Measurements from ENCODE around the gene S100A14. TPM values are rescaled to one million over a fixed set of nuclear protein-coding genes. Genes with fewer than 3 reads are reported as not detected.

S100A14 gene
- total and polyA plus RNA-seq, 2 of the 4 experiments (the other 2 are of a cell fraction): 0.10 TPM; not detected in 1

DNA sequence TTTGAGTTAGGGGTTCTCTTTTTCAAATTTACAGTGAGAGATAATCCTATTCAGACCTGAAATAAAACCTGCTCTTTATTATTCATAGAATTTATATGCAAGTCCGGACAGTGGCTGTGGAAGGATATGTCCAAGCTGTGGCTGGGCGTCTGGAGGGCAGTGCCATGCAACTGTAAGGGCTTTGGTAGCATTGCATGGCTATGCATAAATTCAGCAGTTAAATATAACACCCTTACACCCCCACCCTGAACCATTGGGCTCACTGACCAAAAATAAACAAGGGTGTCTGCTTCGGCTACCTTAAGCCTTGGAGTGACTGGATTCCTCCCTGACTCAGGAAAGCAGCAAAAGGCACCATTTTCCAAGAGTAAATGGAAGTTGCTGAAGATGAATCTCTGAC, 23.2 kb upstream of the S100A14 start:
- BruUV-seq (replicated peaks): no TSS peak
- no CpG with 5 or more reads among the region's 3 CpGs for WGBS, 2 experiments (ENCODE audit: extremely low coverage in 2 of 2, insufficient read length in 1 of 2)
- no peak overlapping the region for H2AK5ac ChIP-seq (ENCODE audit: low read depth, low read length)
- H3K14ac ChIP-seq (replicated peaks; ENCODE audit: low read depth, low read length): no peak overlapping the region
- dilution Hi-C loops (cut with HindIII; ENCODE audit: low sequenced_read_pairs, unreplicated experiment): no loop called here
- DNase-seq: no peak
- POLR2A ChIA-PET (ENCODE audit: unreplicated experiment): no interaction called here
- no peak overlapping the region for H3K56ac ChIP-seq (ENCODE audit: extremely low read depth, insufficient read depth, low read length)
- TF ChIP-seq, protein P1, sequence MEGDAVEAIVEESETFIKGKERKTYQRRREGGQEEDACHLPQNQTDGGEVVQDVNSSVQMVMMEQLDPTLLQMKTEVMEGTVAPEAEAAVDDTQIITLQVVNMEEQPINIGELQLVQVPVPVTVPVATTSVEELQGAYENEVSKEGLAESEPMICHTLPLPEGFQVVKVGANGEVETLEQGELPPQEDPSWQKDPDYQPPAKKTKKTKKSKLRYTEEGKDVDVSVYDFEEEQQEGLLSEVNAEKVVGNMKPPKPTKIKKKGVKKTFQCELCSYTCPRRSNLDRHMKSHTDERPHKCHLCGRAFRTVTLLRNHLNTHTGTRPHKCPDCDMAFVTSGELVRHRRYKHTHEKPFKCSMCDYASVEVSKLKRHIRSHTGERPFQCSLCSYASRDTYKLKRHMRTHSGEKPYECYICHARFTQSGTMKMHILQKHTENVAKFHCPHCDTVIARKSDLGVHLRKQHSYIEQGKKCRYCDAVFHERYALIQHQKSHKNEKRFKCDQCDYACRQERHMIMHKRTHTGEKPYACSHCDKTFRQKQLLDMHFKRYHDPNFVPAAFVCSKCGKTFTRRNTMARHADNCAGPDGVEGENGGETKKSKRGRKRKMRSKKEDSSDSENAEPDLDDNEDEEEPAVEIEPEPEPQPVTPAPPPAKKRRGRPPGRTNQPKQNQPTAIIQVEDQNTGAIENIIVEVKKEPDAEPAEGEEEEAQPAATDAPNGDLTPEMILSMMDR (conservative IDR thresholded peaks at IDR 0.05; ENCODE audit: low read depth, low read length): no peak
- TF ChIP-seq MAZ (IDR thresholded peaks at IDR 0.05; ENCODE audit: borderline replicate concordance, low read depth, low read length): no peak
- TF ChIP-seq MXI1 (IDR thresholded peaks at IDR 0.05; ENCODE audit: borderline replicate concordance, low read depth, low read length): no peak
- peaks cover 56% of the 10 kb centered on the region for H3K36me3 ChIP-seq (ENCODE audit: control insufficient read depth, insufficient read depth, low read length)
- H3K23ac ChIP-seq (ENCODE audit: low read depth, low read length): no peak overlapping the region
- ATAC-seq (ENCODE audit: low read depth): peak; percentile 16; the same call in 1 of the 2 replicates
- in situ Hi-C loops (cut with MboI; ENCODE audit: low sequenced_read_pairs): no loop called here
- no peak overlapping the region for H2AFZ ChIP-seq (replicated peaks; ENCODE audit: low read length, poor library complexity)
- intact Hi-C loops (cut with micrococcal nuclease): no loop called here
- no peak overlapping the region for H4K91ac ChIP-seq (ENCODE audit: insufficient read depth, low read depth, low read length)
- no peak overlapping the region for H2BK15ac ChIP-seq (ENCODE audit: low read depth, low read length)
- H4K5ac ChIP-seq (ENCODE audit: low read depth, low read length): no peak overlapping the region
- no peak overlapping the region for H2AK9ac ChIP-seq (replicated peaks; ENCODE audit: low read depth, low read length, poor library complexity)
- CTCF ChIA-PET: no interaction called here
- no peak overlapping the region; a peak in 1 of 4 replicates for H4K8ac ChIP-seq (ENCODE audit: low read depth in 2 of 2, low read length in 2 of 2)
- H3K4ac ChIP-seq (ENCODE audit: low read depth, low read length): no peak overlapping the region
- H2BK20ac ChIP-seq (ENCODE audit: low read depth, low read length): no peak overlapping the region
- H3K9me1 ChIP-seq (ENCODE audit: insufficient read depth, low read length): 0 out of 2 replicates have a peak, but pooled peaks cover 5% of the 10 kb centered on the region
- no peak overlapping the region for H3K4me3 ChIP-seq (ENCODE audit: insufficient read depth, low read depth, low read length)
- H2BK5ac ChIP-seq (ENCODE audit: low read depth, low read length, poor library complexity, severe bottlenecking): no peak overlapping the region
- no peak overlapping the region for H3K9ac ChIP-seq (ENCODE audit: low read depth, low read length)
- no peaks in the 10 kb centered on the region for H3K27me3 ChIP-seq (ENCODE audit: control insufficient read depth, insufficient read depth, low read length)
- no peak overlapping the region for H3K18ac ChIP-seq (ENCODE audit: low read depth, low read length)
- H3K79me1 ChIP-seq (ENCODE audit: low read depth in 1 of 2, low read length in 2 of 2): peaks cover 45 to 76% of the 10 kb centered on the region in 2 experiments
- no peak overlapping the region for H2BK120ac ChIP-seq (ENCODE audit: low read depth, low read length)
- no peak overlapping the region for H3K27ac ChIP-seq (ENCODE audit: insufficient read depth, low read length)
- no peaks in the 10 kb centered on the region for H3K9me3 ChIP-seq (ENCODE audit: control insufficient read depth, insufficient read depth, low read length)
- peaks cover 35% of the 10 kb centered on the region for H4K20me1 ChIP-seq (ENCODE audit: insufficient read depth, low read length)
- no peak overlapping the region for H3K4me2 ChIP-seq (ENCODE audit: low read depth, low read length)
- H3K4me1 ChIP-seq (ENCODE audit: control insufficient read depth, insufficient read depth, low read length): no peaks in the 10 kb centered on the region; the same call in 1 of the 2 replicates
